ENCODE results near the gene GATA5. TPM values are rescaled to one million over a fixed set of nuclear protein-coding genes. Genes with fewer than 3 reads are reported as not detected.

GATA5 gene
- total RNA-seq, 2 donors from 2014 or later: not detected

DNA sequence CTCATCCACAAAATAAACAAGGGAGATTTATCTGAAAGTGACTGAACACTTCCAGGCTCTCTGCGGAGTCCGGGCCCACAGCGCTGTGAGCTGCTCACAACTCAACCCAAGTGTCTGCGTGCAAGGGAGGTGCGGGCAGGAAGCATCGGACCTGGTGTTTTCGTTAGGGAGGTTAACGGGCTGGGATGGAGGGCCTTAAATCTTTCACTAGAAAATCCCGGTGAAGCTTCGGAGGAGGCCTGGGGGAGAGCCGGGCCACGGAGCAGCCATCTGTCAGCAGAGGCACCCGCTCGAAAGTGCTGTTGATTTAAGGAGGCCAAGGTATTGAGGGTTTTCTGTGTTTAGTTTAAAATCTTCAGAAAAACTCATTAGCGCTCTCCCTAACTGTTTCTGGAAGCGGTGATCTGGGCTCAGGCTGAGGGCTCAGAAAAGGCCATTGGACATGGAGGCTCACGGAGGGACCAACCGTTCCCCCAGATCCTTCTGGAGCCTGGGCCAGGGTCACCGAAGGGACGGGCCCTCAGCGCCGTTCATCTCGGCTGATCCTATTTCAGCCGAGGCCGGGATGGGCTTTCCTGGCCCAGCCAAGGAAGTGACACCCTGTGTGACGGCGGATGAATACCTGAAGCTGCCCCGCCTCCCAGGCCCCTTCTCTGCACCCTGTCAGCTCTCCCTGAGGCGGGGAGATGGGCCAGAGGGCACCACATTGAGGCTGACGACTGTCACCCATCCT lies 20.7 kb downstream of the GATA5 start:
- H3K27ac Mint-ChIP-seq: no peak overlapping the region
- DNase-seq (ENCODE audit: low spot score in 2 of 2): no peak
- H3K36me3 Mint-ChIP-seq: no peaks in the 10 kb centered on the region
- H3K9me3 Mint-ChIP-seq: no peaks in the 10 kb centered on the region
- no peak for ATAC-seq

DNA sequence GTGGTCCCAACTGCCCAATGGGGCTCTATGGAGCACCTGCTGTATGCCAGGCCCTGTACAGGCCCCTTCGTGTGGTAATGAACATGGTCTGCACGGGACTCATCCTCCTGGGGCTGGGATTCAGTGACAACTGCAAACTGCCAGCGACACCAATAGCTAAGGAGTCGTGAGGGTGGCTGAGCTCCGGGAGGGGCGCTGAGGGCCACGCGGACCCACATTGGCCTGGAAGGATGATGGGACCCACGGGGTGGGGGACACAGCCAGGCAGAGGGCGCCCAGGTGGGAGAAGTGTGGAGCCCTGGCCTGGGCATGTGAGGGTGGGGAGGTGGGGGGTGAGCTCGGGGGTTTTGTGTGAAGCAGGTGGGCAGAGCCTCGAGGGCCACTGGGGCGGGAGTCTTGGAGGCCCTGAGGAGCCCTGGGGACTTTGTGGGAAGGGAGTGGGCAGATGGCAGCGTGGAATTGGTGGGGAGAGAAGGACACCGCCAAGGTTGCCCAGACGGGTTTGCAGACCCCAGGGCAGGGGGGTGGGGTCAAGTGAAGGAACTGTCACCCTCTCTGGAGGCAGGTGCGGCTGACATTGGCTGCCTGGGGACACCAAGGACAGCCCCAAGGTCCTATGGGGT lies 22.5 kb downstream of the GATA5 start:
- no peak for ATAC-seq
- Mint-ChIP-seq H3K9me3 (no peaks in the 10 kb centered on the region), H3K36me3 (no peaks in the 10 kb centered on the region), H3K27ac (no peak overlapping the region)
- no peak for DNase-seq (ENCODE audit: low spot score in 2 of 2)

DNA sequence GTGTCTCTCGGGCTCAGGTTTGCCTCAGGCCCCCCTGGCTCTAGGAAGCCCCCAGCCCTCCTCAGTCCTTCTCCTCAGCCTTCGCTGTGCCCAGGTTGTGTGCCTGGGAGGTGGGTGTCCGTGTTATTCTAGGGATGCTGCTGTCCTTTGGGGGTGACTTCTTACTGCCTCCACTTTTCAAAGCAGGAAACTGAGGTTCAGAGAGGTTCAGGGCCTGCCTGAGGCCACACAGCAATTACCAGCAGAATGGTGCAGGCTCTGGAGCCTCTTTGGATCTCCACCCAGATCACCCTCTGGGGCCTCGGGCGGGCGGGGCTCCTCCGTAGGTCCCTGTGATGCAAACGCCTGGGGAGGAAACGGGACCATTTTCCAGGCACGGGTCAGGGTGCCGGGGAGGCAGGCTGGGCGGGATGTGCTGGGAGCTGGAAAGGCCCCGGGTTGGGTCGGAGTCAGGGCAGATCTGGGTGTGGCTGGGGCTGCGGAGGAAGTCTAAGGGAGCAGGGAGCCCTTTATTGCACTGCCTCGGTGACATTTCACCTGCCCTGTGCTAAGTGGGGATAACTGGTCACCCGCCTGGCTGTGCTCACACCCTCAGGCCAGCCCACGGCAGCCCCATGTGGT lies 23.2 kb downstream of the GATA5 start:
- DNase-seq (ENCODE audit: low spot score in 2 of 2) (no peak), ATAC-seq (no peak)
- Mint-ChIP-seq H3K36me3 (no peaks in the 10 kb centered on the region), H3K9me3 (no peaks in the 10 kb centered on the region), H3K27ac (no peak overlapping the region)

DNA sequence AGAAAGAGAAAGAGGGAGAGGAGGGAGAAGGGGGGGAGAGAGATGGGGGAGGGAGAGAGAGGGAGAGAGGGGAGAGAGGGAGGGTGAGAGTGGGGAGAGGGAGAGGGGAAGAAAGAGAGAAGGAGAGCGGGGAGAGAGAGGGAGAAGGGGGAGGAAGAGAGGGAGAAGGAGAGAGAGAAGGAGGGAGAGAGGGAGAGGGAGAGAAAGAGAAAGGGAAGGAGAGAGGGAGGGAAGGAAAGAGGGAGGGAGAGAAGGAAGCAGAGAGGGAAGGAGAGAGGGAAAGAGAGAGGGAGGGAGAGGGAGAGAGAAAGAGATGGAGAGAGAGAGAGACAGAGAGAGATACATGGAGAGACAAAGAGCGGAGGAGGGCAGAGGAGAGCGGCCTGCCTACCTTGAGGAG lies 23.8 kb downstream of the GATA5 start:
- no peaks in the 10 kb centered on the region for H3K36me3 Mint-ChIP-seq
- no peaks in the 10 kb centered on the region for H3K9me3 Mint-ChIP-seq
- DNase-seq (ENCODE audit: low spot score in 2 of 2) (no peak), ATAC-seq (no peak)
- H3K27ac Mint-ChIP-seq: peak overlapping the region in 1 of 2 donors; percentile 8

DNA sequence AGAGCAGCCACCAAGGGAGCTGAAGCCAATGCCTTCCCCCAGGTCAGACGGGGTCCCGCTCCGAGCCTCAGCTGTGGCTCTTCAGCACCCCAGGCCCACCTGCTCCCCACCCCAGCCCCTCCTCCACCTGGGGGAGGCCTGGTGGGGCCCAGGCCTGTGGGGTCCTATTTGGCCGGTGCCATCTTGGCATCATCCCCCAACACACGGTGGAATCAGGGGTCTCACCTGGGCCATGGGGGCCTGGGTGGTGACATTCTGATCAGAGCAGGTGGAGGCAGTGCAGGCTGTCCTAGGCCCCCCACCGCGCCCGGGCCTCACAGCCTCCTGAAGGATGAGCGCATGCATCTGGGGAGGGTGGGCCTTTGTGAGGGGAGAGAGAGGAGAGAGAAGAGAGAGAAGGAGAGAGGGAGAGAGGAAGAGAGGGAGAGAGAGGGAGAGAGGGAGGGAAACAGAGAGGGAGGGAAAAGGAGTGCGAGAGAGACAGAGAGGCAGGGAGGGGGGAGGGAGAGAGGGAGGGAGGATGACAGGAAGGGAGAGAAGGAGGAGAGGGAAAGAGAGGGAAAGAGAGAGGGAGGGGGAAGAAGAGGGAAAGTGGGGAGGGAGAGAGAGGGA lies 24.5 kb downstream of the GATA5 start:
- Mint-ChIP-seq H3K9me3 (no peaks in the 10 kb centered on the region), H3K27ac (no peak overlapping the region)
- ATAC-seq: no peak

GRCh38 chr20:62449951-62450691 lies 25.7 kb downstream of the GATA5 start:
- Mint-ChIP-seq H3K9me3 (no peaks in the 10 kb centered on the region), H3K36me3 (no peaks in the 10 kb centered on the region), H3K27ac (no peak overlapping the region)
- no peak for ATAC-seq
- no peak for DNase-seq (ENCODE audit: low spot score in 2 of 2)

More for the DNA sequence above, 24.5 kb downstream of the GATA5 start:
- no peaks in the 10 kb centered on the region for H3K36me3 Mint-ChIP-seq
- no peak for DNase-seq (ENCODE audit: low spot score in 2 of 2)

DNA sequence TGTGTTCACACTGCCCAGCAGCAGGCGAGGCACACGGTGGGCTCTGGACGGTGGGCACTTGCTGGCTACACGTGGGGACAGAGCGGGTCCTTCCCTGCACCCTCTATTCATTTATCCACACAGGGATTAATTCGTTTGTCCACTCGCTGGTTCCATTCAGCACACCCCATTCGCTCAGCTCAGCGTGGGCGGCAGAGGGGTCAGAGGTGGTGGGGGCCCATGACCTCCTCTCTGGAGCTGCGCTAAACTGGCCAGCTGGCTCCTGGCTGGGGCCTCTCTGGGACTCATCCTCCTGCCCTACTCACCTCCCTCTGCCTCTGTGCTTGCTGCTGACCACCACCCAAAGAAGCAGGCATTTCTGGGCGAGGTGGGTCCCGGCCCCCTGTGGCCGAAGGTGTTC lies 27.0 kb downstream of the GATA5 start:
- Mint-ChIP-seq H3K27ac (no peak overlapping the region), H3K9me3 (no peaks in the 10 kb centered on the region), H3K36me3 (no peaks in the 10 kb centered on the region)
- no peak for DNase-seq (ENCODE audit: low spot score in 2 of 2)
- no peak for ATAC-seq

- DNase-seq (ENCODE audit: low spot score in 2 of 2) (no peak), ATAC-seq (no peak)
- H3K9me3 Mint-ChIP-seq: no peaks in the 10 kb centered on the region
- no peaks in the 10 kb centered on the region for H3K36me3 Mint-ChIP-seq
- no peak overlapping the region for H3K27ac Mint-ChIP-seq
These were observed 27.8 kb downstream of the GATA5 start for GRCh38 chr20:62448038-62448437.

- ATAC-seq: no peak
- no peaks in the 10 kb centered on the region for H3K9me3 Mint-ChIP-seq
- no peak overlapping the region for H3K27ac Mint-ChIP-seq
These were observed 28.6 kb downstream of the GATA5 start for GRCh38 chr20:62446888-62447869.

GRCh38 chr20:62446481-62446880 lies 29.3 kb downstream of the GATA5 start:
- Mint-ChIP-seq H3K27ac (no peak overlapping the region), H3K36me3 (no peaks in the 10 kb centered on the region), H3K9me3 (no peaks in the 10 kb centered on the region)
- ATAC-seq (no peak), DNase-seq (ENCODE audit: low spot score in 2 of 2) (no peak)

More at GRCh38 chr20:62446888-62447869, 28.6 kb downstream of the GATA5 start:
- H3K36me3 Mint-ChIP-seq: no peaks in the 10 kb centered on the region
- DNase-seq (ENCODE audit: low spot score in 2 of 2): no peak

DNA sequence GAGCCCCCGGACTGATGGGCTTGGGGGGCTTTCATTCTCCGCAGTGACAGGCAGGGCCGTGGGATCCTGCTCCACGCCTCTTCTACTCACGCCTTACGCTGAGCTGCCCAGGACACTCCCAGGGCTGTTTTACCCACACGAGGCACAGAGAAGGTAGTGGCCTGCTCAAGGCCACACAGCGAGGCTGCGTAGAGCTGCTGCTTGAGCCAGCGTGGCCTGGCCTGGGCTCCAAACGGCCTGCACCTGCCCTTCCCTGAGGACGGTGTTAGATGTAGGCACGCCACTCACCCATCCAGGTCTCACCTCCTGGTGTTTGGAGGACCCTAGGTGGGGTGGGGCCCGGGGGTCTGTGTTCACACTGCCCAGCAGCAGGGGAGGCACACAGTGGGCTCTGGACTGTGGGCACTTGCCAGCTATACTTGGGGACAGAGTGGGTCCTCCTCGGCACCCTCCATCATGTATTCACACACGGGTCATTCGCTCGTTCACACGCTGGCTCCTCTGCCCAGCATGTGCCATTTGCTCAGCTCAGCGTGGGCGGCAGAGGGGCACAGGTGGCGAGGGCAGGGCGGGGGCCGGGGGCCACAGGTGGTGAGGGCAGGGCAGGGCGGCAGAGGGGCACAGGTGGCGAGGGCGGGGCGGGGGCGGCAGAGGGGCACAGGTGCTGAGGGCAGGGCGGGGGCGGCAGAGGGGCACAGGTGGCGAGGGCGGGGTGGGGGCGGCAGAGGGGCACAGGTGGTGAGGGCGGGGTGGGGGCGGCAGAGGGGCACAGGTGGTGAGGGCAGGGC lies 30.0 kb downstream of the GATA5 start:
- Mint-ChIP-seq H3K36me3 (no peaks in the 10 kb centered on the region), H3K27ac (no peak overlapping the region), H3K9me3 (no peaks in the 10 kb centered on the region)
- DNase-seq (ENCODE audit: low spot score in 2 of 2) (no peak), ATAC-seq (no peak)

GRCh38 chr20:62444286-62444685 lies 31.5 kb downstream of the GATA5 start:
- DNase-seq (ENCODE audit: low spot score in 2 of 2) (no peak), ATAC-seq (no peak)
- H3K27ac Mint-ChIP-seq: no peak overlapping the region
- H3K9me3 Mint-ChIP-seq: no peaks in the 10 kb centered on the region
- no peaks in the 10 kb centered on the region for H3K36me3 Mint-ChIP-seq

DNA sequence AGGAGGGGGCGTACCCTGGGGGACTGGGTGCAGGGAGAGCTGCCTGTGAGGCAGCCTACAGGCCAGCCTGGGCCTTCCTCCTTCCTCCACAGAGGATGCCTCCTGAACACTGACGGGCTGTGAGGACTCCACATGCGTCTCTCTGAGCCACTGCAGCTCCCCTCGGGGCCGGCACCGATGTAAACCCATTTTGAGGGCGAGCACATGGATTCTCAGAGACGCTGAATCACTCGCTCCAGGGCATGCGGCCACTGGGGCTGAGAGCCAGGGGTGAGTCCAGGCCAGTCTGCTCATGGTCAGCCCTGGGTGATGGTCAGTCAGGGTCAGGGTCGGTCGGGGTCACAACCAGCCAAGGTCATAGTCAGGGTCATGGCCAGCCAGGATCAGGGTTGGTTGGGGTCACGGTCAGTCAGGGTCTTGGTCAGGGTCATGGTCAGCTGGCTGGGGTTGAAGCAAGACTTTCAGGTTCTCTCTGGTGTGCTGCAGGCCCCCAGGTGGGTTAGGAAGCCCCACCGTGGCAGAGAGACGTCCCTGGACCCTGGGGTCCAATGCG lies 33.7 kb downstream of the GATA5 start:
- DNase-seq (ENCODE audit: low spot score in 2 of 2): no peak
- Mint-ChIP-seq H3K36me3 (no peaks in the 10 kb centered on the region), H3K9me3 (no peaks in the 10 kb centered on the region), H3K27ac (no peak overlapping the region)
- no peak for ATAC-seq

GRCh38 chr20:62439218-62439617 lies 36.6 kb downstream of the GATA5 start:
- no peak overlapping the region for H3K27ac Mint-ChIP-seq
- no peak for ATAC-seq
- no peaks in the 10 kb centered on the region for H3K36me3 Mint-ChIP-seq
- no peaks in the 10 kb centered on the region for H3K9me3 Mint-ChIP-seq
- no peak for DNase-seq (ENCODE audit: low spot score in 2 of 2)

DNA sequence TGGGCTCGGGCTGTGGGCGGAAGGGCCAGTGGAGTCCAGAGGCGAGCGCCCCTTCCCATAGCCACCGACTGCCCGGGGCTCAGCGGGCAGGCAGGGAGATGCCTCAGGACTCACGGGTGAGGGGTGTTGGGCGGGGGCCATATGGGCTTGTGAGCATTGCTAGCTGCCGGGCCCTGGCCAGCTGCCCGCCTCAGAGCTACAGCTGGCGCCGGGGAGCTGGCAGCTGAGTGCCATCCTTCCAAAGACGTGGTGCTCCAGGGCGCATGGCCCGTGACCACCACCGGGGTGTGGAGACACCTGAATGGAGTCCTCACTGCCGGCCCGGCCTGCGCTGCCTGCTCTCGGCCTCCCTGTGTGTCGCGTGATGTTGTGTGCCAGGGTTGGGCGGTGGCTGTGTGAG lies 37.9 kb downstream of the GATA5 start:
- ATAC-seq (no peak), DNase-seq (ENCODE audit: low spot score in 2 of 2) (no peak)
- Mint-ChIP-seq H3K27ac (no peak overlapping the region), H3K36me3 (no peaks in the 10 kb centered on the region), H3K9me3 (no peaks in the 10 kb centered on the region)

All from activated naive CD4-positive, alpha-beta T cell treated with anti-CD3 and anti-CD28 coated beads, Interleukin-2, amount 50 U/mL, for 72 hours (primary cell).